ENCODE data around the gene ZBTB17.

DNA sequence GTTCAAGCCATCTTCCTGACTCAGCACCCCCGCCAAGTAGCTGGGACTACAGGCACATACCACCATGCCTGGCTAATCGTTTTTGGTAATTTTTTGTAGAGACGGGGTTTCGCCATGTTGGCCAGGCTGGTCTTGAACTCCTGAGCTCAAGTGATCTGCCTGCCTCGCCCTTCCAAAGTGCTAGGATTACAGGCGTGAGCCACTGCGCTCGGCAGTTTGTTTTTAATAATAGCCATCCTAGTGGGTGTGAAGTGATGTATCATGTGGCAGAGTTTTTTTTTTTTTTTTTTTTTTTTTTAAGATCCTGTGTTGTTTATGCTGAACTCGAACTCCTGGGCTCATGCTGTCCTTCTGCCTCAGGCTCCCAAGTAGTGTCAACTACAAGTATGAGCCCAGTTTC is 76.6 kb downstream of the ZBTB17 start:
- TF ChIP-seq, protein P1, sequence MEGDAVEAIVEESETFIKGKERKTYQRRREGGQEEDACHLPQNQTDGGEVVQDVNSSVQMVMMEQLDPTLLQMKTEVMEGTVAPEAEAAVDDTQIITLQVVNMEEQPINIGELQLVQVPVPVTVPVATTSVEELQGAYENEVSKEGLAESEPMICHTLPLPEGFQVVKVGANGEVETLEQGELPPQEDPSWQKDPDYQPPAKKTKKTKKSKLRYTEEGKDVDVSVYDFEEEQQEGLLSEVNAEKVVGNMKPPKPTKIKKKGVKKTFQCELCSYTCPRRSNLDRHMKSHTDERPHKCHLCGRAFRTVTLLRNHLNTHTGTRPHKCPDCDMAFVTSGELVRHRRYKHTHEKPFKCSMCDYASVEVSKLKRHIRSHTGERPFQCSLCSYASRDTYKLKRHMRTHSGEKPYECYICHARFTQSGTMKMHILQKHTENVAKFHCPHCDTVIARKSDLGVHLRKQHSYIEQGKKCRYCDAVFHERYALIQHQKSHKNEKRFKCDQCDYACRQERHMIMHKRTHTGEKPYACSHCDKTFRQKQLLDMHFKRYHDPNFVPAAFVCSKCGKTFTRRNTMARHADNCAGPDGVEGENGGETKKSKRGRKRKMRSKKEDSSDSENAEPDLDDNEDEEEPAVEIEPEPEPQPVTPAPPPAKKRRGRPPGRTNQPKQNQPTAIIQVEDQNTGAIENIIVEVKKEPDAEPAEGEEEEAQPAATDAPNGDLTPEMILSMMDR (IDR thresholded peaks at IDR 0.05) = no peak
- no peak for TF ChIP-seq POLR2A (IDR thresholded peaks at IDR 0.05)

Measured in heart left ventricle (tissue), 13 donors.